BJ (cell line): Measurements from ENCODE around the gene MBD5. TPM values are rescaled to one million over a fixed set of nuclear protein-coding genes. Genes with fewer than 3 reads are reported as not detected.

Source experiments
- CTCF ChIA-PET: fragments of 350-600 bp; formaldehyde crosslinking; extraction: SDS; loops from one replicate; lab custom pipeline; 2021; ENCODE audit warnings: antibody characterized with exemption, inconsistent platforms; lab: Yijun Ruan, JAX
- POLR2A ChIA-PET: fragments of 300-600 bp; sonication (Branson Sonifier 250); formaldehyde crosslinking; extraction: SDS; loops from one replicate; lab custom pipeline; 2021; ENCODE audit warnings: antibody characterized with exemption; lab: Charles Lee
- DNase-seq: peaks from one replicate; pipeline ENCODE4 v3.0.0-alpha.2; 2011; ENCODE audit warnings: low read depth
- H3K27me3 ChIP-seq: 2 replicates; pipeline ENCODE4 v1.6.0; 2011; ENCODE audit warnings: low read length; ENCODE audit not compliant: control insufficient read depth, insufficient read depth
- H3K36me3 ChIP-seq: 2 replicates; pipeline ENCODE4 v1.5.1; 2011; ENCODE audit warnings: low read length; ENCODE audit not compliant: control insufficient read depth, insufficient read depth
- H3K4me3 ChIP-seq: 2 replicates; pipeline ENCODE4 v1.5.1; 2011; ENCODE audit warnings: low read depth, mild to moderate bottlenecking, control low read depth, low read length
- polyA plus RNA-seq: library from polyadenylated mRNA; depleted of rRNA; stranded (reverse); fragments of >200 nt; gene quantifications from 2 replicates; pipeline ENCODE4 v1.2.3, GENCODE V29; 2011
- TF ChIP-seq, protein P1 (sequence below): IDR thresholded peaks from 2 replicates; pipeline ENCODE4 v1.5.1; 2011; ENCODE audit warnings: low read depth, mild to moderate bottlenecking, control low read depth, inconsistent platforms, low read length, moderate library complexity; ENCODE audit not compliant: insufficient read depth

MBD5 gene
- polyA plus RNA-seq, 1 experiment: 20.4 TPM

DNA sequence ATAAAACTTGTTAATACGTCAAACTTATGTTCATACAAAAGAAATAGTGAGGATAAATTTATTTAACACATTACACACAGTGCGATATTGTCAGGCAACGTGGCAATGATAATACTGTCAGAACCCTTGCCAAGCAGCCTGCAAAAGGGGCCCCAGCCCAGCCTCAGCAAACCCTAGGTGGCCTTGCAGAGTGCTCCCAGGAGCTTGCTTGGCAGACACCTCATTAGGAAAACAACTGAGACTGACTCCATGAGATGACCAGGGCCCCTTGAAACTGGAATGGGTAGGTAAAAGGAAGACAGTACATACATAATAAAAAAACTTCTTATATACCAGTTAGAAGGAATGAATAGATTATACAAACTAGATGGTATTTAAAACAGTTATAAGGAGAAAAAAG, 487.1 kb downstream of the MBD5 start:
- ChIA-PET CTCF (interaction anchor here (1.4 to 4.2 kb wide), 3 partner anchors 487 to 572 kb away, joined by 3 to 60 read pairs (median 14); partner anchors contain the start of genes MBD5 and ORC4), POLR2A (no interaction called here)
- Histone ChIP-seq H3K4me3 (no peak overlapping the region), H3K36me3 (no peaks in the 10 kb centered on the region), H3K27me3 (no peaks in the 10 kb centered on the region)
- DNase-seq: no peak
- TF ChIP-seq, protein P1, sequence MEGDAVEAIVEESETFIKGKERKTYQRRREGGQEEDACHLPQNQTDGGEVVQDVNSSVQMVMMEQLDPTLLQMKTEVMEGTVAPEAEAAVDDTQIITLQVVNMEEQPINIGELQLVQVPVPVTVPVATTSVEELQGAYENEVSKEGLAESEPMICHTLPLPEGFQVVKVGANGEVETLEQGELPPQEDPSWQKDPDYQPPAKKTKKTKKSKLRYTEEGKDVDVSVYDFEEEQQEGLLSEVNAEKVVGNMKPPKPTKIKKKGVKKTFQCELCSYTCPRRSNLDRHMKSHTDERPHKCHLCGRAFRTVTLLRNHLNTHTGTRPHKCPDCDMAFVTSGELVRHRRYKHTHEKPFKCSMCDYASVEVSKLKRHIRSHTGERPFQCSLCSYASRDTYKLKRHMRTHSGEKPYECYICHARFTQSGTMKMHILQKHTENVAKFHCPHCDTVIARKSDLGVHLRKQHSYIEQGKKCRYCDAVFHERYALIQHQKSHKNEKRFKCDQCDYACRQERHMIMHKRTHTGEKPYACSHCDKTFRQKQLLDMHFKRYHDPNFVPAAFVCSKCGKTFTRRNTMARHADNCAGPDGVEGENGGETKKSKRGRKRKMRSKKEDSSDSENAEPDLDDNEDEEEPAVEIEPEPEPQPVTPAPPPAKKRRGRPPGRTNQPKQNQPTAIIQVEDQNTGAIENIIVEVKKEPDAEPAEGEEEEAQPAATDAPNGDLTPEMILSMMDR: no peak

DNA sequence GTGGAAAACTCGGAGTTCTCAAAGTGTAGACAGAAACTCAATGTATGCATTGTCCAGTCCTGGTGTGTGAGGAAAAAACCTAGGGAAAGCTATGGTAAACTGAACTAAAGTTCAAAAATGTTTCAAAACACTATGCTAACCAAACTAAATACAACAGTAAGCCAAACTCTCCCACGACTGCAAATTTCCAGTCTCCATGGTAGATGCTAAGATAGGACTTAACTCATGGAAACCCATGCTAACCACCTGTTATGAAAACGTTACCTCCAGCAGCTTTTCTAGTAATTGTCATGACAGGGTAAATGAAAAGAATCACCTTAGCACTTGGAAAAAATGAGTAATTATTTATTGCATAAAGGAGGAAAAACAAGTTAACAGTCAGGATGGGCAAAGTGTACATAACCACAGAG, 488.0 kb downstream of the MBD5 start:
- no peaks in the 10 kb centered on the region for H3K36me3 ChIP-seq
- no peak overlapping the region for H3K4me3 ChIP-seq
- H3K27me3 ChIP-seq: no peaks in the 10 kb centered on the region
- ChIA-PET CTCF (interaction anchor here (0.6 to 4.2 kb wide), 29 partner anchors 8 to 573 kb away, joined by 3 to 60 read pairs (median 3); partner anchors contain the start of genes MBD5 and ORC4), POLR2A (interaction anchor here (0.6 kb wide), 1 partner anchor 488 kb away, joined by 6 read pairs; the partner anchor contains the start of genes MBD5 and ORC4)
- TF ChIP-seq, protein P1: no peak
- no peak for DNase-seq

DNA sequence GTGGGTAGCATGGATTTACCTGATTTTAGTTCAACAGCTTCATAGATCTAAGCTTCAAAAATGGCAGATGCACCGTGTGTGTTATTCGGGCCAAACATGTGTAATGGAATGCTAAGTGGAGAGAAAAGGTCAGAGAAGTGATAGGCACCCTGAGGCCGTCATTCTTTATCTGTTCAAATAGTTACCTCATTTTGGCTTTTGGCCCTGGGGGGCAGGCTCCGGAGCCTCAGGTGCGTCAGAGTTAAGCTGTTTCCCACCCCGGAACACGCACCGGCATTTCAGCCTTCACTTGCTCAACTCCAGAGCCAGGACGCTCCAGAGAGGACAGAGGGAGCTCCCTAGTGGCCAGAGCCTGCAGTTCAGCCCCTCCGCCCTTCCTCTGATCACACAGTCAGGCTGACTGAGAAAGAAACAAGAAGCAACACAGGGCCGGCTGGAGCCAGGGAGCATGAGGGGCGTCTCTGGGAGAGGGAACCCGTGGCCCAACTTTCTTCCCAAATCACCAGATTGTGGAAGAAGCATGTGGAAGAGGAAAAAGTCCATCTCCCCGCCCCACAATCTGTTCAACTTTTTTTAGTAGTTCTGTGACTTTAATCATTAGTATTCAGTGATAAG, 488.5 kb downstream of the MBD5 start:
- Histone ChIP-seq H3K27me3 (no peaks in the 10 kb centered on the region), H3K4me3 (no peak overlapping the region), H3K36me3 (no peaks in the 10 kb centered on the region)
- ChIA-PET POLR2A (interaction anchor here (0.6 kb wide), 1 partner anchor 489 kb away, joined by 6 read pairs; the partner anchor contains the start of genes MBD5 and ORC4), CTCF (interaction anchor here (0.6 to 4.2 kb wide), 29 partner anchors 9 to 574 kb away, joined by 3 to 60 read pairs (median 3); partner anchors contain the start of genes MBD5 and ORC4)
- no peak for DNase-seq
- TF ChIP-seq, protein P1: peak; percentile 92

DNA sequence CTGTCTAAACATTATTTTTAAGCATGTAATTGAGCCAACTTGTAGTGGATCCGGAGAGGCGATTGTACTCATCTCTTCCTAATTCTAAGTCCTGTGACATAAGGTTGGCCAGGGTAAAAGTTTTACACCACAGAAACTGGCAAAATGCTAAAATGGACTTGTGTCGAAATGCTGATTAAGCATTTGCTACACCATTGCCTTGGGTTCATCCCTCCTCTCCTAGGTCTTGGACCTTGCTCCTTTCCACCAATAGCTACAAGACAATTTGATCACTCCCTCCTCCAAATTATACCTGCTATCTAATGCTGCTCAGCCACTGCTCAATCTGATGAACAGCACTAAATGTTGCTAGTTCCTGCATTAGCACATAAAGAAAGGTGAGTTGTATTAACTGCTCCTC, 491.0 kb downstream of the MBD5 start:
- ChIA-PET POLR2A (no interaction called here), CTCF (no interaction called here)
- no peak overlapping the region for H3K4me3 ChIP-seq
- TF ChIP-seq, protein P1: no peak
- no peaks in the 10 kb centered on the region for H3K27me3 ChIP-seq
- no peak for DNase-seq
- no peaks in the 10 kb centered on the region for H3K36me3 ChIP-seq

DNA sequence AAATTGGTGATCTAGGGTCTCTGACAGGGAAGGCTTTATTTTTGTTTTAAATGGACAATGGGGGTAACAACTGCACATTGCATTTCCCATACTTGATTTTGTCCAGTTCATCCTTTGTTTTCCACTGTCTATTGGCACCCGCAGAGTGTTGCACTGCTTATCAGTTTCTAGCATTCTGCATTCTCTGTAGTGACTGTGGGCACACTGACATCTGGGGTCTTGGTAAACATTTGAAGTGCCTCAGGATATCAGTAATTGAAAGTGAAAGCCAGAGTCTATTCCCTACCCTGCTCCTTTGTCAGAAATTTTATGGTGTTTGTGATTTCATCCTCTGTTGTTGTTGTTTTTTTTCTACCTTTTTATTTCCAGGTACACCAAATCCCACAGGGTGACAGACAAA, 491.6 kb downstream of the MBD5 start:
- TF ChIP-seq, protein P1: no peak
- H3K36me3 ChIP-seq: no peaks in the 10 kb centered on the region
- CTCF ChIA-PET: no interaction called here
- DNase-seq: no peak
- POLR2A ChIA-PET: no interaction called here
- no peaks in the 10 kb centered on the region for H3K27me3 ChIP-seq
- no peak overlapping the region for H3K4me3 ChIP-seq
